Mucosa of descending colon (tissue), 3 donors: ENCODE results near the gene SLC38A3. TPM values are rescaled to one million over a fixed set of nuclear protein-coding genes. Genes with fewer than 3 reads are reported as not detected.

Experiments used
- ATAC-seq: fragments of 200-7000 bp; cut with Tn5 transposase; one replicate; pipeline ENCODE4 v1.9.1; 2020; ENCODE audit warnings: mild to moderate bottlenecking, moderate library complexity
- DNase-seq, 3 donors: peaks; one replicate each; pipeline ENCODE4 v3.0.0-alpha.2; 2020
- H3K36me3 ChIP-seq: fragments of 200-600 bp; one replicate; pipeline ENCODE4 v1.8.0; 2021; ENCODE audit warnings: low read depth, mild to moderate bottlenecking
- H3K4me1 ChIP-seq: fragments of 200-600 bp; one replicate; pipeline ENCODE4 v1.8.0; 2021; ENCODE audit warnings: low read depth, mild to moderate bottlenecking
- H3K4me3 ChIP-seq: fragments of 200-600 bp; one replicate; pipeline ENCODE4 v1.8.0; 2021; ENCODE audit warnings: mild to moderate bottlenecking
- H3K9me3 ChIP-seq: fragments of 200-600 bp; one replicate; pipeline ENCODE4 v1.8.0; 2021; ENCODE audit warnings: mild to moderate bottlenecking
- intact Hi-C, 2 donors: fragments of 100-400 bp; cut with DNase I in 1 of 2; cut with micrococcal nuclease in 1 of 2; formaldehyde crosslinking; loops; one replicate each; pipeline versions ENCODE4 v1.11.0 to v1.11.1; 2022; cut with DNase I, micrococcal nuclease
- total RNA-seq, 3 donors: library from RNA; stranded (reverse); fragmentation: NEBNext Ultra II Directional in 2 of 3; extraction: Animal tissue kit (Norgen Biotek cat#: 25700) in 2 of 3; gene quantifications; one replicate each; pipeline versions ENCODE4 v1.2.1 to v1.2.4, GENCODE V29; 2021 to 2023
- TF ChIP-seq, protein P1 (sequence below): fragments of 200-600 bp; IDR thresholded peaks from one replicate; pipeline ENCODE4 v1.8.0; 2022; ENCODE audit warnings: antibody characterized with exemption, mild to moderate bottlenecking
- donor health status: DM: no; HTN: no; CAD: no; lungs with moderate emphysema.
- donor health status: DM: no; HTN: no; CAD: no.
- donor health status: DM: no; HTN: yes; CAD: no.

SLC38A3 gene
- total RNA-seq, 3 donors from 2014 or later = 0.29 to 0.32 TPM; not detected in 1

DNA sequence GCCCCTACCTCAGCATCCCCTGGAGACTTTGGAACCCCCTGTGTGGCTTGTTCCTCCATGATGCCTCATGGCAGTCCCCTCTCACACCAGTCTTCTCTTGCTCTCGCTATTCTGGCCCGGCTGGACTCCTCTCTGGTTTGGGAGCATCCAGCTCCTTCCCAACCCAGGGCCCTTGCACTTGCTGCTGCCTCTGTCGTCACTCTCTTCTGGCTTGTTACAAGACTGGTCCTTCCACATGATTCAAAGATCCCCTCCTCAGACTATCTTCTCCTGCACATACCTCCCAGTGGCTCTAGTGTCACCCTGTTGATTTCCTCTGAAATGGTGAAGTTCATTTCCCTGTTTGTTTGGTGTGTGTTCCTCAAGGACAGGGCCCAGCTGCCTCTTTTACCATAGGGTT is 24.4 kb downstream of the SLC38A3 start:
- intact Hi-C loops = loop anchor here (5.0 to 10.0 kb wide), 2 partner anchors 37 to 45 kb away; partner anchors contain the start of genes GNAT1 (in 1 of the 2) and LSMEM2 (in 1 of the 2)
- ATAC-seq (no peak), DNase-seq (no peak)
- H3K9me3 ChIP-seq = no peaks in the 10 kb centered on the region
- H3K4me3 ChIP-seq = no peak overlapping the region
- H3K36me3 ChIP-seq = no peaks in the 10 kb centered on the region
- TF ChIP-seq, protein P1, sequence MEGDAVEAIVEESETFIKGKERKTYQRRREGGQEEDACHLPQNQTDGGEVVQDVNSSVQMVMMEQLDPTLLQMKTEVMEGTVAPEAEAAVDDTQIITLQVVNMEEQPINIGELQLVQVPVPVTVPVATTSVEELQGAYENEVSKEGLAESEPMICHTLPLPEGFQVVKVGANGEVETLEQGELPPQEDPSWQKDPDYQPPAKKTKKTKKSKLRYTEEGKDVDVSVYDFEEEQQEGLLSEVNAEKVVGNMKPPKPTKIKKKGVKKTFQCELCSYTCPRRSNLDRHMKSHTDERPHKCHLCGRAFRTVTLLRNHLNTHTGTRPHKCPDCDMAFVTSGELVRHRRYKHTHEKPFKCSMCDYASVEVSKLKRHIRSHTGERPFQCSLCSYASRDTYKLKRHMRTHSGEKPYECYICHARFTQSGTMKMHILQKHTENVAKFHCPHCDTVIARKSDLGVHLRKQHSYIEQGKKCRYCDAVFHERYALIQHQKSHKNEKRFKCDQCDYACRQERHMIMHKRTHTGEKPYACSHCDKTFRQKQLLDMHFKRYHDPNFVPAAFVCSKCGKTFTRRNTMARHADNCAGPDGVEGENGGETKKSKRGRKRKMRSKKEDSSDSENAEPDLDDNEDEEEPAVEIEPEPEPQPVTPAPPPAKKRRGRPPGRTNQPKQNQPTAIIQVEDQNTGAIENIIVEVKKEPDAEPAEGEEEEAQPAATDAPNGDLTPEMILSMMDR = no peak
- H3K4me1 ChIP-seq = peaks cover 12% of the 10 kb centered on the region

DNA sequence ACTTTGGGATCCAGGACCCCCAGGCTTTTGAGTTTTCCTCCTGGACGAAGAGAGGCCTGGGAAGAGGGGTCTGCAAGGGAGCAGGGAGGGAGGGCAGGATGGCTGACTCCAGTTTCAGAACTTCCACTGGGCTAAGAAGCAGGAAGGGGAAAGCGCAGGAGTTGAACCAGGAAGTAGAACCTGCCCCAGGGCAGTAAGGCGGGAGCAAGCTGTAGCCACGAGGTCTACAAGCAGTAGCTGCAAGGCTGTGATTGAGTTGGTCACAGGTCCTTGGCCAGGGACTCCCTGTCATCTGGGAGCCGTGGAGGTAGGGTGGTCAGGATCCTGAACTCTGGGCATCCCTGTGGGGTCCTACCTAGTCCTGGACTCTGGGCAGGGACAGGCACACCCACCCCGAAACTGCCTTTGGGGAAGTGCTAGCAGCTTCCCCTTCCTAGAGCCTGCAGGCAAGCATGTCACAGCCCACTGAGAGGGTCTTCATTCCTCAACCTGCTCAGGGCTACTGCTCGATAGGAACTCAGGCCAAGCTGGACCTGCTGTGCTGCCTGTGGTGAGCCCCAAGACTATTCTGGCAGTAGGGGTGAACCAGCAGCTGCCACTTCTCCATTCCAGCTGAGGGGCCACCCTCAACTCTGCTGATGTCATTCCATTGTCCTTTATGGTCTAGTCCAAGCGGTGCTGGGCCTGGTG is 25.2 kb downstream of the SLC38A3 start:
- Histone ChIP-seq H3K36me3 (no peaks in the 10 kb centered on the region), H3K4me1 (peaks cover 16% of the 10 kb centered on the region), H3K9me3 (no peaks in the 10 kb centered on the region), H3K4me3 (no peak overlapping the region)
- DNase-seq (no peak), ATAC-seq (no peak)
- intact Hi-C loops = no loop called here
- TF ChIP-seq, protein P1 = no peak

DNA sequence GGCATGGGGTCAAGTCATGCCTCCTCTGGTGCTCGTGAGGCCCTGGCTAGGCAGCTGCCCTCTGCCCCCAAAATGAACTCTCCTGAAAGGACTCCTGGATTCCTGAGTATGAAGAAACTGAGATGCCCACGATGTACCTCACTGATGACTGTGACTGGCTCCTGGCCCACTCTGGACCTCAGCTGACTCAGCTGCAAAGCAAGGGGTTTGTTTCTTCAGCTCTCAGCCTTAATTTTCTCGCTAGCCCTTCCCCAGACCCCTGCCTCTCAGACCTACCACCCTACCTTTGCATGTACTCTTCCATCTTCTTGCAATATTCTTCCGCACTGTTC is 25.7 kb downstream of the SLC38A3 start:
- no peaks in the 10 kb centered on the region for H3K9me3 ChIP-seq
- peaks cover 17% of the 10 kb centered on the region for H3K4me1 ChIP-seq
- intact Hi-C loops = no loop called here
- DNase-seq (no peak), ATAC-seq (no peak)
- TF ChIP-seq, protein P1 = no peak
- H3K4me3 ChIP-seq = no peak overlapping the region
- H3K36me3 ChIP-seq = no peaks in the 10 kb centered on the region

DNA sequence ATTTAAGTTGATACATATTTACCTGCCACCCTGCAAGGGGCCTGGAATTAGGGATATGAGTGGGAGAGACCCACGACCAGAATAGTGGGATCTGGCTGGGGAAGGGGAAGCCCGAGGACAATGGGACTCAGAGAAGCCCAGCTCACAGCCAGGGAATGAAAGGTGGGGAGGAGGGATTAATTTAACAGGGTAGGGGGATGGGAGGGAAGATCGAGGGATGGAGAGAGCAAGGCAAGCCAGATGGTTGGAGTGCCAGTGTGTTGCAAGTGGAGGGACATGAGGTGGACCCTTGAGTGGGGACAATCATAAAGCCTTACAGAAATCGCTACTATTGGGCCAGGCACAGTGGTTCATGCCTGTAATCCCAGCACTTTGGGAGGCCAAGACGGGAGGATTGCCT is 26.5 kb downstream of the SLC38A3 start:
- DNase-seq (no peak), ATAC-seq (no peak)
- Histone ChIP-seq H3K4me3 (no peak overlapping the region), H3K9me3 (no peaks in the 10 kb centered on the region), H3K4me1 (peaks cover 11% of the 10 kb centered on the region), H3K36me3 (no peaks in the 10 kb centered on the region)
- TF ChIP-seq, protein P1 = no peak
- intact Hi-C loops = no loop called here

DNA sequence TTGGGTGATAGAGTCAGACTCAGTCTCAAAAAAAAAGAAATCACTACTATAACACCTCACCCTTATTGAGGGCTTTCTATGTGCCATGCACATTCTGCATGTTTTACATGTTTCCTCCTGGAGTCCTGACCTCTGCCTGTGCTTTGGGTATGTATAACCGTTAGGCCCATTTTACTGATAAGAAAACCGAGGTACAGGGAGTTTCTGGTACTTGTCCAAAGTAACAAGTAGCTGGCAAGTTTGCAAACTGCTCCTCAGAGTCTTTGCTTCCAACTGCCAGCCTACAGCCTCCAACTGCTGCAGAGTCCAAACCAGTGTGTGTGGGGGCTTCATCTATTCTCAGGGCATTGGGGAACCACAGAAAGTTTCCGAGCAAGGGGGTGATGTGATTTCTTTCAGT is 27.2 kb downstream of the SLC38A3 start:
- ATAC-seq (no peak), DNase-seq (no peak)
- Histone ChIP-seq H3K4me3 (no peak overlapping the region), H3K4me1 (peaks cover 10% of the 10 kb centered on the region), H3K9me3 (no peaks in the 10 kb centered on the region), H3K36me3 (no peaks in the 10 kb centered on the region)
- intact Hi-C loops = no loop called here
- TF ChIP-seq, protein P1 = no peak

DNA sequence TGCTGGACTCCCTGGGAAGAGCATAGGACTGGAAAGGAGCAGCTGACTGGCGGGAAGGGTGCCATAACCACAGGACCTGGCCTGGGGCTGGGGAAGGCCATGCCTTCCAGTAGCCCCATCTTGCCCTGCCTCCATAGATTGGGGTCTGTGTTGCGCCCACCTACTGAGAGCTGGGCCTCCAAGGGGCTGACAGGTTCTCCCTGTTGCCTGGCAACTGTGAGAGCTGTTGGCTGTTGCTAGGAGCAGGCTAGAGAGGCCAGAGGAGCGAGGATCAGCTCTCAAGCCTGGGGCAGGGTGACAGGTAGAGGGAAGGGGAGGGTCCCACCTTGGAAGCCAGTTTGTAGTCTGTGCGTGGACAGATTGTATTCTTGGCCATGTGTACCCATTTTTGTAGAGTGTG is 28.1 kb downstream of the SLC38A3 start:
- Histone ChIP-seq H3K36me3 (no peaks in the 10 kb centered on the region), H3K9me3 (no peaks in the 10 kb centered on the region), H3K4me3 (no peak overlapping the region), H3K4me1 (peaks cover 17% of the 10 kb centered on the region)
- no peak for DNase-seq
- intact Hi-C loops = no loop called here
- no peak for ATAC-seq
- TF ChIP-seq, protein P1 = no peak
